H1 (cell line): ENCODE data around the gene RASSF3. TPM values are rescaled to one million over a fixed set of nuclear protein-coding genes. Genes with fewer than 3 reads are reported as not detected.

Source experiments
- CTCF ChIA-PET: fragments of 300-600 bp; sonication (Branson Sonifier 250); formaldehyde crosslinking; loops from one replicate; lab custom pipeline; 2021; ENCODE audit not compliant: partially characterized antibody; lab: Charles Lee
- POLR2A ChIA-PET: fragments of 300-600 bp; sonication (Branson Sonifier 250); formaldehyde crosslinking; loops from one replicate; lab custom pipeline; 2021; ENCODE audit warnings: inconsistent platforms; ENCODE audit not compliant: partially characterized antibody; lab: Charles Lee
- DNase-seq, 2 experiments: peaks; one replicate each; pipeline versions ENCODE4 v3.0.0 to v3.0.0-alpha.2; 2010 to 2022; ENCODE audit warnings: low spot score in 2 of 2, low read depth in 1 of 2, mixed read lengths in 1 of 2
- FAIRE-seq: peaks from 2 replicates; lab custom pipeline; 2011; peaks lifted over from hg19 to GRCh38; lab: Jason Lieb, UNC
- H2AFZ ChIP-seq: 2 replicates; pipeline ENCODE4 v1.8.1; 2012; ENCODE audit warnings: low read length, inconsistent platforms
- H2AK5ac ChIP-seq: 2 replicates; pipeline ENCODE4 v1.6.1; 2013; ENCODE audit warnings: low read depth, low read length
- H2BK120ac ChIP-seq: replicated peaks from 2 replicates; pipeline ENCODE3; 2013; ENCODE audit warnings: low read depth, low read length, inconsistent platforms
- H2BK12ac ChIP-seq: 2 replicates; pipeline ENCODE4 v1.6.1; 2013; ENCODE audit warnings: low read depth, low read length
- H2BK15ac ChIP-seq: 2 replicates; pipeline ENCODE4 v1.6.1; 2013; ENCODE audit warnings: low read length
- H2BK20ac ChIP-seq: 2 replicates; pipeline ENCODE4 v1.6.1; 2013; ENCODE audit warnings: low read length
- H2BK5ac ChIP-seq: 2 replicates; pipeline ENCODE4 v1.6.1; 2013; ENCODE audit warnings: low read depth, low read length
- H3K14ac ChIP-seq: 2 replicates; pipeline ENCODE4 v1.6.1; 2013; ENCODE audit warnings: inconsistent platforms; ENCODE audit not compliant: insufficient read length
- H3K18ac ChIP-seq: 2 replicates; pipeline ENCODE4 v1.6.1; 2013; ENCODE audit warnings: low read length; ENCODE audit errors: extremely low read depth
- H3K23ac ChIP-seq: 2 replicates; pipeline ENCODE4 v1.6.1; 2013; ENCODE audit warnings: inconsistent platforms; ENCODE audit not compliant: insufficient read length
- H3K23me2 ChIP-seq: 2 replicates; pipeline ENCODE4 v1.6.1; 2013; ENCODE audit warnings: low read depth, low read length
- H3K27ac ChIP-seq: 2 replicates; pipeline ENCODE4 v1.6.1; 2011; ENCODE audit warnings: low read depth, low read length, inconsistent platforms
- H3K27me3 ChIP-seq, 4 experiments: replicated peaks in 1 of 4; 1 replicate in 1 of 4; 2 replicates in 3 of 4; pipeline versions ENCODE4 v1.6.1 to v1.8.1; 2011 to 2013; ENCODE audit warnings: low read length in 3 of 4, mild to moderate bottlenecking in 3 of 4, inconsistent platforms in 2 of 4, mixed read lengths in 2 of 4, moderate library complexity in 1 of 4; ENCODE audit not compliant: control insufficient read depth in 3 of 4, insufficient read depth in 3 of 4; ENCODE audit errors: extremely low read depth in 1 of 4
- H3K36me3 ChIP-seq, 4 experiments: 2 replicates each; pipeline versions ENCODE4 v1.6.1 to v1.8.1; 2011 to 2013; ENCODE audit warnings: mild to moderate bottlenecking in 4 of 4, low read length in 3 of 4, moderate library complexity in 2 of 4, control low read depth in 1 of 4, inconsistent platforms in 1 of 4; ENCODE audit not compliant: insufficient read depth in 4 of 4, control insufficient read depth in 2 of 4
- H3K4ac ChIP-seq: replicated peaks from 2 replicates; pipeline ENCODE3; 2013; ENCODE audit warnings: low read length, low read depth, mixed read lengths, inconsistent platforms; ENCODE audit not compliant: insufficient read length
- H3K4me1 ChIP-seq, 4 experiments: replicated peaks in 1 of 4; 1 replicate in 1 of 4; 2 replicates in 3 of 4; pipeline versions ENCODE4 v1.6.1 to v1.8.1; 2011 to 2013; ENCODE audit warnings: low read length in 3 of 4, inconsistent platforms in 2 of 4, mixed read lengths in 1 of 4; ENCODE audit not compliant: insufficient read depth in 4 of 4, control insufficient read depth in 3 of 4
- H3K4me2 ChIP-seq, 2 experiments: 2 replicates each; pipeline versions ENCODE4 v1.6.1 to v1.8.1; 2011 to 2013; ENCODE audit warnings: low read depth in 2 of 2, low read length in 2 of 2, control low read depth in 1 of 2, inconsistent platforms in 1 of 2, mild to moderate bottlenecking in 1 of 2; ENCODE audit not compliant: insufficient read depth in 1 of 2
- H3K4me3 ChIP-seq, 4 experiments: fragments of 200-600, 300-600 bp in 1 of 4; sonication (generic), shearing (Covaris generic), sonication (Bioruptor Twin) in 1 of 4; 2 replicates each; pipeline versions ENCODE4 v1.5.1 to v1.8.1; 2011 to 2016; ENCODE audit warnings: low read length in 4 of 4, low read depth in 3 of 4, control low read depth in 2 of 4, inconsistent platforms in 2 of 4, mild to moderate bottlenecking in 2 of 4, mixed read lengths in 1 of 4, moderate library complexity in 1 of 4; ENCODE audit not compliant: insufficient read depth in 2 of 4; ENCODE audit errors: extremely low read depth in 1 of 4
- H3K56ac ChIP-seq: replicated peaks from 2 replicates; pipeline ENCODE3; 2013; ENCODE audit warnings: low read depth, mild to moderate bottlenecking, mixed read lengths, low read length, inconsistent platforms; ENCODE audit not compliant: insufficient read length
- H3K79me1 ChIP-seq: 2 replicates; pipeline ENCODE4 v1.6.1; 2013; ENCODE audit warnings: low read depth, low read length, control low read depth
- H3K79me2 ChIP-seq, 2 experiments: 2 replicates each; pipeline versions ENCODE4 v1.6.1 to v1.8.1; 2012 to 2013; ENCODE audit warnings: low read length in 2 of 2, mild to moderate bottlenecking in 2 of 2, inconsistent platforms in 1 of 2; ENCODE audit not compliant: insufficient read depth in 2 of 2, control insufficient read depth in 1 of 2
- H3K9ac ChIP-seq, 4 experiments: replicated peaks in 1 of 4; 1 replicate in 1 of 4; 2 replicates in 3 of 4; pipeline versions ENCODE4 v1.6.1 to v1.8.1; 2011 to 2013; ENCODE audit warnings: low read depth in 3 of 4, low read length in 3 of 4, control low read depth in 2 of 4, mild to moderate bottlenecking in 2 of 4, moderate library complexity in 2 of 4, inconsistent platforms in 1 of 4; ENCODE audit errors: extremely low read depth in 1 of 4
- H3K9me3 ChIP-seq, 2 experiments: 2 replicates each; pipeline versions ENCODE4 v1.6.1 to v1.8.1; 2012 to 2013; ENCODE audit warnings: mild to moderate bottlenecking in 2 of 2, moderate library complexity in 2 of 2, control low read depth in 1 of 2, inconsistent platforms in 1 of 2, low read depth in 1 of 2, low read length in 1 of 2, mixed read lengths in 1 of 2; ENCODE audit not compliant: insufficient read depth in 2 of 2
- H4K20me1 ChIP-seq, 2 experiments: replicated peaks in 1 of 2; 2 replicates each; pipeline versions ENCODE3 to v1.8.1; 2011 to 2013; ENCODE audit warnings: inconsistent platforms in 2 of 2, low read length in 2 of 2, mild to moderate bottlenecking in 1 of 2; ENCODE audit not compliant: insufficient read depth in 2 of 2, control insufficient read depth in 1 of 2
- H4K5ac ChIP-seq: 2 replicates; pipeline ENCODE4 v1.6.1; 2013; ENCODE audit warnings: low read length, low read depth, mixed read lengths, inconsistent platforms; ENCODE audit not compliant: insufficient read length
- H4K8ac ChIP-seq: 2 replicates; pipeline ENCODE4 v1.8.0; 2013; ENCODE audit warnings: mild to moderate bottlenecking, moderate library complexity, low read length, inconsistent platforms; ENCODE audit not compliant: insufficient read depth; ENCODE audit errors: extremely low read depth
- H4K91ac ChIP-seq: replicated peaks from 2 replicates; pipeline ENCODE3; 2013; ENCODE audit warnings: low read length, mixed read lengths, inconsistent platforms; ENCODE audit not compliant: insufficient read length
- CBX5 ChIP-seq: fragments of 300-800, 300-1000 bp; sonication (generic); IDR thresholded peaks from 2 replicates; pipeline ENCODE4 v1.7.1; 2016; ENCODE audit warnings: antibody characterized with exemption, low read length, low read depth
- CBX8 ChIP-seq: fragments of 300-800, 300-1000 bp; sonication (generic); IDR thresholded peaks from 2 replicates; pipeline ENCODE4 v1.7.1; 2016; ENCODE audit warnings: low read depth, low read length, borderline replicate concordance
- KDM1A ChIP-seq: fragments of 200-600, 300-600 bp; sonication (generic); IDR thresholded peaks from 2 replicates; pipeline ENCODE4 v1.7.1; 2016; ENCODE audit warnings: mild to moderate bottlenecking, low read length, borderline replicate concordance
- MAFK ChIP-seq: IDR thresholded peaks from 2 replicates; pipeline ENCODE4 v1.6.1; 2012; ENCODE audit warnings: low read depth, mild to moderate bottlenecking, improper control_type of control experiment, low read length
- POLR2A ChIP-seq, 2 experiments: IDR thresholded peaks; 1 replicate in 1 of 2; 2 replicates in 1 of 2; pipeline ENCODE4 v1.6.1; 2011; ENCODE audit warnings: low read depth in 2 of 2, low read length in 2 of 2, mild to moderate bottlenecking in 2 of 2; ENCODE audit errors: control extremely low read depth in 1 of 2
- RXRA ChIP-seq: IDR thresholded peaks from 2 replicates; pipeline ENCODE4 v1.6.1; 2011; ENCODE audit warnings: low read depth, mild to moderate bottlenecking, low read length, moderate library complexity; ENCODE audit not compliant: insufficient read depth
- SIN3A ChIP-seq, 2 experiments: IDR thresholded peaks in 1 of 2; conservative IDR thresholded peaks in 1 of 2; 2 replicates each; pipeline ENCODE4 v1.6.1; 2011 to 2012; ENCODE audit warnings: low read length in 2 of 2, improper control_type of control experiment in 1 of 2, low read depth in 1 of 2, mild to moderate bottlenecking in 1 of 2
- SP2 ChIP-seq: IDR thresholded peaks from 2 replicates; pipeline ENCODE4 v1.6.1; 2012; ENCODE audit warnings: mild to moderate bottlenecking, low read length, inconsistent platforms
- SP4 ChIP-seq: IDR thresholded peaks from 2 replicates; pipeline ENCODE4 v1.6.1; 2012; ENCODE audit warnings: low read length, inconsistent platforms
- TAF1 ChIP-seq: IDR thresholded peaks from 2 replicates; pipeline ENCODE4 v1.6.1; 2011; ENCODE audit warnings: mild to moderate bottlenecking, low read depth, low read length
- TEAD4 ChIP-seq: IDR thresholded peaks from 2 replicates; pipeline ENCODE4 v1.6.1; 2012; ENCODE audit warnings: low read depth, low read length, inconsistent platforms, mixed read lengths
- WGBS, 2 experiments: shearing (Covaris generic) in 1 of 2; methylation state at CpG; one replicate each; pipeline versions ENCODE4 v1.1.6 to v1.1.7; 2013 to 2015; ENCODE audit warnings: low lambda C conversion rate in 2 of 2, mixed read lengths in 2 of 2, inconsistent platforms in 1 of 2, low coverage in 1 of 2, missing lambda C conversion rate in 1 of 2; ENCODE audit not compliant: insufficient replicate concordance in 2 of 2, insufficient coverage in 1 of 2, insufficient read length in 1 of 2; ENCODE audit errors: extremely low coverage in 1 of 2, missing lambda C conversion rate in 1 of 2; 5-methylcytosine and 5-hydroxymethylcytosine counted together
- polyA plus RNA-seq, 7 experiments: library from polyadenylated mRNA; depleted of rRNA in 3 of 7; stranded (reverse) in 5 of 7; unstranded in 2 of 7; fragments of >200 nt in 5 of 7; fragments of 200-250 nt in 2 of 7; gene quantifications; 1 replicate in 5 of 7; 2 replicates in 1 of 7; 4 replicates in 1 of 7; pipeline versions ENCODE4 v1.2.1 to v1.2.3, GENCODE V29; 2011 to 2013; ENCODE audit warnings: missing spikeins in 2 of 7, mixed read lengths in 2 of 7
- total RNA-seq: library from RNA; stranded (reverse); fragmentation: NEBNext Ultra II Directional; extraction: Animal tissue kit (Norgen Biotek cat#: 25700); gene quantifications from 2 replicates; pipeline ENCODE4 v1.2.1, GENCODE V29; 2021
- TF ChIP-seq, protein P1 (sequence below), 3 experiments: IDR thresholded peaks; 1 replicate in 2 of 3; 2 replicates in 1 of 3; pipeline versions ENCODE4 v1.5.1 to v1.6.1; 2011; ENCODE audit warnings: low read length in 3 of 3, mild to moderate bottlenecking in 3 of 3, inconsistent platforms in 2 of 3, low read depth in 1 of 3, moderate library complexity in 1 of 3; ENCODE audit not compliant: insufficient read depth in 1 of 3; ENCODE audit errors: control extremely low read depth in 1 of 3

Gene RASSF3
- total and polyA plus RNA-seq, 2 of the 8 experiments (the other 6 are each of a cell fraction or from before 2014, with no cell fraction given): 19.1 to 64.3 TPM

GRCh38 chr12:64585104-64585503 lies 25.2 kb upstream of the RASSF3 start:
- Histone ChIP-seq H3K18ac (no peak overlapping the region; the same call in 1 of the 2 replicates), H3K79me1 (no peaks in the 10 kb centered on the region), H3K23me2 (no peaks in the 10 kb centered on the region), H3K4me3 (no peak overlapping the region), H3K27me3 (no peaks in the 10 kb centered on the region), H2AFZ (no peak overlapping the region), H2BK12ac (no peak overlapping the region), H3K4ac (no peak overlapping the region), H2BK20ac (no peak overlapping the region), H3K4me1 (peaks cover 0 to 4% (median 2%) of the 10 kb centered on the region in 4 experiments; a peak in 2 of 7 replicates), H4K20me1 (no peaks in the 10 kb centered on the region), H2BK15ac (no peak overlapping the region), H3K56ac (no peak overlapping the region), H3K9me3 (no peaks in the 10 kb centered on the region), H3K14ac (no peak overlapping the region), H4K5ac (no peak overlapping the region), H4K8ac (no peak overlapping the region), H2AK5ac (no peak overlapping the region), H4K91ac (no peak overlapping the region), H3K27ac (no peak overlapping the region), H2BK5ac (no peak overlapping the region), H3K9ac (no peak overlapping the region), H3K4me2 (no peak overlapping the region), H3K79me2 (no peaks in the 10 kb centered on the region), H2BK120ac (no peak overlapping the region), H3K23ac (no peak overlapping the region), H3K36me3 (no peaks in the 10 kb centered on the region)
- WGBS, 2 experiments: 91% methylated on average over 5 of the region's 5 CpGs; no CpG with 5 or more reads in 1 of the 2 experiments
- ChIA-PET CTCF (interaction anchor here (1.5 kb wide), 1 partner anchor 24 kb away, joined by 3 read pairs; no protein-coding TSS in a partner anchor), POLR2A (no interaction called here)
- FAIRE-seq (no peak), DNase-seq (no peak)
- TF ChIP-seq SP2 (no peak), CBX8 (no peak), MAFK (no peak), TEAD4 (no peak), KDM1A (no peak), CBX5 (no peak), TAF1 (no peak), SP4 (no peak), SIN3A (conservative IDR thresholded peaks at IDR 0.05 in 1 of 2, IDR thresholded peaks at IDR 0.05 in 1 of 2; ENCODE audit: low read depth in 1 of 2, low read length in 2 of 2) (no peak), RXRA (no peak), POLR2A (IDR thresholded peaks at IDR 0.05; ENCODE audit: control extremely low read depth in 1 of 2, low read depth in 2 of 2, low read length in 2 of 2) (no peak)
- TF ChIP-seq, protein P1, sequence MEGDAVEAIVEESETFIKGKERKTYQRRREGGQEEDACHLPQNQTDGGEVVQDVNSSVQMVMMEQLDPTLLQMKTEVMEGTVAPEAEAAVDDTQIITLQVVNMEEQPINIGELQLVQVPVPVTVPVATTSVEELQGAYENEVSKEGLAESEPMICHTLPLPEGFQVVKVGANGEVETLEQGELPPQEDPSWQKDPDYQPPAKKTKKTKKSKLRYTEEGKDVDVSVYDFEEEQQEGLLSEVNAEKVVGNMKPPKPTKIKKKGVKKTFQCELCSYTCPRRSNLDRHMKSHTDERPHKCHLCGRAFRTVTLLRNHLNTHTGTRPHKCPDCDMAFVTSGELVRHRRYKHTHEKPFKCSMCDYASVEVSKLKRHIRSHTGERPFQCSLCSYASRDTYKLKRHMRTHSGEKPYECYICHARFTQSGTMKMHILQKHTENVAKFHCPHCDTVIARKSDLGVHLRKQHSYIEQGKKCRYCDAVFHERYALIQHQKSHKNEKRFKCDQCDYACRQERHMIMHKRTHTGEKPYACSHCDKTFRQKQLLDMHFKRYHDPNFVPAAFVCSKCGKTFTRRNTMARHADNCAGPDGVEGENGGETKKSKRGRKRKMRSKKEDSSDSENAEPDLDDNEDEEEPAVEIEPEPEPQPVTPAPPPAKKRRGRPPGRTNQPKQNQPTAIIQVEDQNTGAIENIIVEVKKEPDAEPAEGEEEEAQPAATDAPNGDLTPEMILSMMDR (IDR thresholded peaks at IDR 0.05; ENCODE audit: control extremely low read depth in 1 of 3, insufficient read depth in 1 of 3, low read depth in 1 of 3, low read length in 3 of 3): no peak
